CD4-positive, alpha-beta memory T cell (primary cell): ENCODE measurements around the gene CLOCK. TPM values are rescaled to one million over a fixed set of nuclear protein-coding genes. Genes with fewer than 3 reads are reported as not detected.
"Not testable (repeated sequence)": the region's sequence is repeated elsewhere in the genome, so short reads cannot be mapped to it uniquely, and the experiment has no call there.

Experiments used
- CTCF ChIA-PET: fragments of 350-600 bp; sonication (Branson Sonifier 250); formaldehyde crosslinking; loops from one replicate; lab custom pipeline; 2021; ENCODE audit warnings: inconsistent platforms; ENCODE audit not compliant: partially characterized antibody; lab: Charles Lee
- POLR2A ChIA-PET: fragments of 350-600 bp; sonication (Branson Sonifier 250); formaldehyde crosslinking; loops from one replicate; lab custom pipeline; 2021; ENCODE audit not compliant: partially characterized antibody; lab: Charles Lee
- DNase-seq, 5 donors: peaks; one replicate each; pipeline versions ENCODE4 v3.0.0 to v3.0.0-alpha.2; 2020 to 2022; ENCODE audit warnings: mixed read lengths in 1 of 5
- H3K27ac ChIP-seq: one replicate; pipeline ENCODE4 v1.7.0; 2013; ENCODE audit warnings: low read depth, low read length
- H3K27me3 ChIP-seq: 2 replicates; pipeline ENCODE4 v1.7.0; 2013; ENCODE audit warnings: mild to moderate bottlenecking, low read length, moderate library complexity; ENCODE audit not compliant: insufficient read depth
- H3K36me3 ChIP-seq: 2 replicates; pipeline ENCODE4 v1.7.0; 2013; ENCODE audit warnings: mild to moderate bottlenecking, low read length, moderate library complexity; ENCODE audit not compliant: insufficient read depth
- H3K4me1 ChIP-seq: 2 replicates; pipeline ENCODE4 v1.7.0; 2013; ENCODE audit warnings: mild to moderate bottlenecking, low read length, moderate library complexity; ENCODE audit not compliant: insufficient read depth
- H3K4me3 ChIP-seq, 2 donors: one replicate each; pipeline ENCODE4 v1.7.0; 2013; ENCODE audit warnings: low read length in 2 of 2, mild to moderate bottlenecking in 1 of 2
- H3K9me3 ChIP-seq, 2 donors: one replicate each; pipeline ENCODE4 v1.7.0; 2013; ENCODE audit warnings: low read length in 2 of 2, control low read depth in 1 of 2; ENCODE audit not compliant: control insufficient read depth in 1 of 2
- H3K27ac Mint-ChIP-seq, 7 donors: one replicate each; pipeline ENCODE4 v1.8.0; 2020 to 2021; ENCODE audit warnings: mixed read lengths in 7 of 7, mild to moderate bottlenecking in 6 of 7, inconsistent platforms in 3 of 7, moderate library complexity in 3 of 7
- H3K27me3 Mint-ChIP-seq, 2 donors: one replicate each; pipeline ENCODE4 v1.8.0; 2020 to 2021; ENCODE audit warnings: mixed read lengths in 2 of 2
- H3K36me3 Mint-ChIP-seq, 2 donors: one replicate each; pipeline ENCODE4 v1.8.0; 2020 to 2021; ENCODE audit warnings: mixed read lengths in 2 of 2, inconsistent platforms in 1 of 2, mild to moderate bottlenecking in 1 of 2
- H3K4me1 Mint-ChIP-seq, 4 donors: one replicate each; pipeline ENCODE4 v1.8.0; 2020 to 2021; ENCODE audit warnings: mixed read lengths in 4 of 4, mild to moderate bottlenecking in 1 of 4
- H3K4me3 Mint-ChIP-seq, 8 donors: one replicate each; pipeline ENCODE4 v1.8.0; 2020 to 2021; ENCODE audit warnings: mixed read lengths in 8 of 8, mild to moderate bottlenecking in 7 of 8, moderate library complexity in 6 of 8, inconsistent platforms in 3 of 8
- H3K9me3 Mint-ChIP-seq, 8 donors: one replicate each; pipeline ENCODE4 v1.8.0; 2020 to 2021; ENCODE audit warnings: mixed read lengths in 8 of 8, mild to moderate bottlenecking in 5 of 8, inconsistent platforms in 3 of 8, moderate library complexity in 1 of 8
- intact Hi-C: fragments of 100-400 bp; cut with micrococcal nuclease; formaldehyde crosslinking; loops from one replicate; pipeline ENCODE4 v1.15.1; 2023
- polyA plus RNA-seq, 2 donors: library from polyadenylated mRNA; unstranded; fragments of 300-500 nt; fragmentation: Illumina TruSeq; gene quantifications; one replicate each; pipeline ENCODE4 v1.2.3, GENCODE V29; 2021
- total RNA-seq, 2 experiments: library from RNA; stranded (reverse); gene quantifications; one replicate each; pipeline ENCODE4 v1.2.3, GENCODE V29; 2021

CLOCK gene
- total RNA-seq (10 to 100 TPM; 15.2 to 15.4 TPM), polyA plus RNA-seq (1 to 10 TPM; 2.1 to 4.4 TPM)

DNA sequence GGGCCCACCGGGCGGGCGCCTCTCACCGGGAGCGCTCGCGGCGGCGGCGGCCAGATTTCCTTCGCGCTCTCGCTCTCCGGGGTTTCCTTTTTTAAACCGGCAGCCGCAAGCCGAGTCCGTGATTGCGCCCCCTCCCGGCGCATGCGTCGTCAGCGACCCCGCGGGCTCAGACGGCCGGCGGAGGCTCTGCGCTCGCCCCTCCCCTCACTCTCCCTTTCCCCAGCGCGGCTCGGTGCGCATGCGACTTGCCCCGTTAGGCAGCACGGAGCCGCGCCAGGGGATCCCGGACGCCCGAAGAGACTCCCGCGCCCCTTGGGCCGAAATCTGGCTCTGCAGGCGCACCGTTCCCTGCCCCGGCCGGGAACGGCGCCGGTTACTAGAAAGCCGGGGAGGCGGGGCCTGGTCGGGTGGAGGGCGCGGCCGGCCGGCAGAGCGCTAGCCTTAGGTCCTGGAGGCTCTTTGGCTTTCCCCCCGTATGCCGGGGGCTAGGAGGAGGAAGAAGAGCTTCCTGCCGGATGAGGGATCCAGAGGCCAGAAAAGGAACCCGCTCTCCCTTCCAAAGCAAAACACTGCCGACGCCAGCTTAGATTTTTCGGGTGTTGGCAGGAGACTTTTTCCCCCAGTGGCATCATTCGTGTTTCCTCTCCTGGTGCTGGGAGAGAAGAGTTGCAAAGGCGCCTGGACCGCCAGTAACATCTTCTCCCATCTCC, at the start of gene CLOCK:
CLOCK (minus strand) TSS at position 154 of the 710 bp plus-strand sequence. CDS start 64,124 bp downstream, outside the sequence.
- peak within 1 kb of the TSS; percentile 72 to 90 for H3K4me3 ChIP-seq
- peaks cover 0 to 4% of the 10 kb centered on the region in 2 donors for H3K36me3 Mint-ChIP-seq

DNA sequence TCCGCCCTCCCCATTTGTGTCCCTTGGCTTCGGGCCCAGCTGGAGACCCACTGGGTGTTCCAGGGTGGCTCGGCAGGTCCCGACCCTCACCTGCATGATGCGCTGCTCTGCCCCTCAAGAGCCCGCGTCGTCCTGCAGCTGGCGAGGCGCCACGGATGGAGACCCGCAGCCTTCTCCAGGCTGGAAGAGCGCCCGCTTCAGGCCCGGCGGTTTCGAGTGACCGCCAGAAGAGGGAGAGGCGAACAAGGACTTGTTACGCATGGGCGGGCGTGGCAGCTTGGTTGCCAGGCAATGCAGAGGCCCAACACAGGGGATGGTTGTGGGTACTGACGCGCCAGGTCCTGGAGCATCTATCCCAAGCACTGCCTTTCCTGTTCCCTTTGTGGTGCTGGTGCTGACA, 45.3 kb upstream of the CLOCK start, which contains the start of gene PDCL2:
PDCL2 (minus strand) TSS at position 232 of the 400 bp plus-strand sequence; CDS start at position 96, 136 bp downstream.
- Histone ChIP-seq H3K4me3 (no peak within 1 kb of the TSS), H3K9me3 (no peaks in the 10 kb centered on the region), H3K36me3 (no peaks in the 10 kb centered on the region), H3K27ac (no peak within 1 kb of the TSS), H3K27me3 (no peaks in the 10 kb centered on the region), H3K4me1 (no peaks in the 10 kb centered on the region)
- intact Hi-C loops: no loop called here
- POLR2A ChIA-PET: no interaction called here
- Mint-ChIP-seq H3K27me3 (peaks cover 1 to 2% of the 10 kb centered on the region in 2 donors), H3K4me1 (no peaks in the 10 kb centered on the region), H3K4me3 (no peak within 1 kb of the TSS), H3K36me3 (peaks cover 2 to 6% of the 10 kb centered on the region in 2 donors), H3K27ac (no peak within 1 kb of the TSS), H3K9me3 (peaks cover 0 to 13% (median 6%) of the 10 kb centered on the region in 8 donors)
- CTCF ChIA-PET: no interaction called here
- DNase-seq: peak in 1 of 5 donors; percentile 26

More for the DNA sequence above, at the start of gene CLOCK:
- H3K4me1 ChIP-seq: peaks cover 31% of the 10 kb centered on the region
- no peaks in the 10 kb centered on the region for H3K27me3 ChIP-seq
- peak; percentile 85 to 87 (median 85) for DNase-seq
- Mint-ChIP-seq H3K9me3 (no peaks in the 10 kb centered on the region), H3K27ac (peak within 1 kb of the TSS; percentile 91 to 98 (median 95)), H3K27me3 (no peaks in the 10 kb centered on the region), H3K4me3 (peak within 1 kb of the TSS; percentile 92 to 99 (median 96)), H3K4me1 (peaks cover 32 to 67% (median 42%) of the 10 kb centered on the region in 4 donors)
- H3K9me3 ChIP-seq: no peaks in the 10 kb centered on the region
- POLR2A ChIA-PET: interaction anchor here (0.8 to 3.2 kb wide), 10 partner anchors 9 to 1431 kb away, joined by 3 to 53 read pairs (median 10); partner anchors contain the start of genes CEP135, EXOC1, NOA1 and POLR2B
- H3K36me3 ChIP-seq: no peaks in the 10 kb centered on the region
- intact Hi-C loops: loop anchor here (1.0 to 10.0 kb wide), 11 partner anchors 65 to 1430 kb away; partner anchors contain the start of genes AASDH, CEP135, EXOC1 and NOA1
- H3K27ac ChIP-seq: peak within 1 kb of the TSS; percentile 75
- CTCF ChIA-PET: interaction anchor here (0.6 to 3.0 kb wide), 5 partner anchors 8 to 402 kb away, joined by 3 to 20 read pairs (median 4); partner anchors contain the start of genes CEP135 and SRD5A3

DNA sequence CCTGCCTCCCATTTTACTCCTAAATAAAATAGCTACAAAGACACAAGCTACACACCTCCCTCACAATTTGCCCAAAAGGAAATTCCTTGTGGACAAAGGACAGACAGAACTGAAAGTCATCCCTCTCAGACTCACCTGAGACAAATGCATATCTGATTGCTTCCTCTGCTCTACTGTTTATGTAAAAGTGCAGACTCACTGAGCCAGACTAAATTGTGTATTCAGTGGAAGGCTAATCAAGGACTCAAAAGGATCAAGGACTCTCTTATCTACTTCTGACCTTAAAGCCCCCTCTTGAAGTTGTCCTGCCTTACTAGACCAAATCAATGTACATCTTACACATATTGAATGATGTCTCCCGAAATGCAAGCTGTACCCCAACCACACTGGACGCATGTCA, 41.5 kb upstream of the CLOCK start:
- intact Hi-C loops: no loop called here
- no peak overlapping the region for H3K4me3 Mint-ChIP-seq
- DNase-seq: no peak

DNA sequence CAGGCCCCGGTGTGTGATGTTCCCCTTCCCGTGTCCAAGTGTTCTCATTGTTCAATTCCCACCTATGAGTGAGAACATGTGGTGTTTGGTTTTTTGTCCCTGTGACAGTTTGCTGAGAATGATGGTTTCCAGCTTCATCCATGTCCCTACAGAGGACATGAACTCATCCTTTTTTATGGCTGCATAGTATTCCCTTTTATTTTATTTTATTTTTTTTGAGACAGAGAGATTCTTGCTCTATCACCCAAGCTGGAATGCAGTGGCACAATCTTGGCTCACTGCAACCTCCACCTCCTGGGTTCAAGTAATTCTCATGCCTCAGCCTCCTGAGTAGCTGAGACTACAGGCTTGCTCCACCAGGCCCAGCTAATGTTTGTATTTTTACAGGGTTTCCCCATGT, 36.1 kb upstream of the CLOCK start:
- H3K4me3 Mint-ChIP-seq, CTCF ChIA-PET, H3K36me3 Mint-ChIP-seq, H3K27ac ChIP-seq, intact Hi-C loops, H3K27me3 ChIP-seq, H3K27ac Mint-ChIP-seq, H3K4me1 Mint-ChIP-seq, DNase-seq, H3K4me3 ChIP-seq, H3K27me3 Mint-ChIP-seq, H3K9me3 ChIP-seq, H3K4me1 ChIP-seq, POLR2A ChIA-PET, H3K36me3 ChIP-seq: not testable (repeated sequence)
- peaks cover 0 to 12% (median 10%) of the 10 kb centered on the region in 8 donors for H3K9me3 Mint-ChIP-seq

More for the DNA sequence above, 41.5 kb upstream of the CLOCK start:
- H3K36me3 Mint-ChIP-seq: peaks cover 2 to 12% of the 10 kb centered on the region in 2 donors
- ChIA-PET POLR2A (no interaction called here), CTCF (no interaction called here)
- Histone ChIP-seq H3K27ac (no peak overlapping the region), H3K9me3 (no peaks in the 10 kb centered on the region), H3K27me3 (no peaks in the 10 kb centered on the region), H3K4me3 (no peak overlapping the region), H3K36me3 (no peaks in the 10 kb centered on the region), H3K4me1 (no peaks in the 10 kb centered on the region)
- H3K27ac Mint-ChIP-seq: no peak overlapping the region
- peaks cover 4% of the 10 kb centered on the region in 2 donors for H3K27me3 Mint-ChIP-seq
- no peaks in the 10 kb centered on the region for H3K4me1 Mint-ChIP-seq
- peaks cover 0 to 17% (median 13%) of the 10 kb centered on the region in 8 donors for H3K9me3 Mint-ChIP-seq

GRCh38 chr4:55578341-55579010, 31.8 kb upstream of the CLOCK start:
- ChIA-PET CTCF (no interaction called here), POLR2A (no interaction called here)
- Histone ChIP-seq H3K4me3 (no peak overlapping the region), H3K4me1 (no peaks in the 10 kb centered on the region), H3K36me3 (no peaks in the 10 kb centered on the region), H3K27ac (no peak overlapping the region), H3K27me3 (no peaks in the 10 kb centered on the region), H3K9me3 (no peaks in the 10 kb centered on the region)
- Mint-ChIP-seq H3K36me3 (peaks cover 2 to 15% of the 10 kb centered on the region in 2 donors), H3K27ac (no peak overlapping the region), H3K27me3 (peaks cover 1 to 3% of the 10 kb centered on the region in 2 donors), H3K4me1 (no peaks in the 10 kb centered on the region), H3K9me3 (peaks cover 8 to 43% (median 33%) of the 10 kb centered on the region in 8 donors), H3K4me3 (no peak overlapping the region)
- intact Hi-C loops: no loop called here
- no peak for DNase-seq

GRCh38 chr4:55575513-55575912, 28.8 kb upstream of the CLOCK start:
- Mint-ChIP-seq H3K4me3 (no peak overlapping the region), H3K36me3 (peaks cover 2 to 10% of the 10 kb centered on the region in 2 donors), H3K4me1 (no peaks in the 10 kb centered on the region), H3K9me3 (peaks cover 4 to 43% (median 28%) of the 10 kb centered on the region in 8 donors), H3K27ac (no peak overlapping the region), H3K27me3 (peaks cover 4 to 5% of the 10 kb centered on the region in 2 donors)
- no peak for DNase-seq
- H3K9me3 ChIP-seq: no peaks in the 10 kb centered on the region
- intact Hi-C loops: no loop called here
- no peaks in the 10 kb centered on the region for H3K36me3 ChIP-seq
- POLR2A ChIA-PET: no interaction called here
- H3K4me3 ChIP-seq: no peak overlapping the region
- no peak overlapping the region for H3K27ac ChIP-seq
- H3K27me3 ChIP-seq: no peaks in the 10 kb centered on the region
- H3K4me1 ChIP-seq: no peaks in the 10 kb centered on the region
- CTCF ChIA-PET: no interaction called here

DNA sequence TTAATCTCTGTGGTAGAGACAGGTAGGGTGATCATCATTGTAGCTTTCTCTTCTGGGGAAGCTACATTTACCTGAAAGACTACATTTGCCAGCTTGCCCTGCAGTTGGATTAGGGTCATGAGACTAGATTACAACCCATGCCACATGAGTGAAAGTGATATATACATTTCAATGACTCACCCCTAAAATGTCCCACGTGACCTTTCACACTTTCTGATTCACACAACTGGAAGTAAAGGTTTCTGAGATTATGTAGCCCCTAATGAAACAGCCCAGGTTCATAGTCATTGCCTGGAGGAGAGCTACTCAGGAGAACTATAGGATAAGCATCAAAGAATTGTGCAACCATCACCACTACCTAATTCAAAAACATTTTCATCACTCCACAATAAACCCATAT, 27.5 kb upstream of the CLOCK start:
- intact Hi-C loops: no loop called here
- CTCF ChIA-PET: no interaction called here
- Histone ChIP-seq H3K36me3 (no peaks in the 10 kb centered on the region), H3K4me1 (no peaks in the 10 kb centered on the region), H3K9me3 (no peaks in the 10 kb centered on the region), H3K27ac (no peak overlapping the region), H3K27me3 (no peaks in the 10 kb centered on the region), H3K4me3 (no peak overlapping the region)
- Mint-ChIP-seq H3K9me3 (peaks cover 4 to 43% (median 28%) of the 10 kb centered on the region in 8 donors), H3K27ac (no peak overlapping the region), H3K4me3 (no peak overlapping the region), H3K4me1 (no peaks in the 10 kb centered on the region), H3K27me3 (peaks cover 4 to 5% of the 10 kb centered on the region in 2 donors), H3K36me3 (peaks cover 2 to 10% of the 10 kb centered on the region in 2 donors)
- POLR2A ChIA-PET: no interaction called here
- DNase-seq: no peak
